Suppressor macrophage (primary cell): ENCODE measurements around the gene MYD88.

Experiments
- DNase-seq, 4 experiments: peaks; one replicate each; pipeline ENCODE4 v3.0.0-alpha.2; 2020 to 2022
- total RNA-seq, 17 experiments: gene quantifications; one replicate each; lab custom pipeline; 2026; ENCODE audit warnings: mixed read lengths in 6 of 17, inconsistent platforms in 3 of 17; lab: John Stamatoyannopoulos, UW

The MYD88 gene
- total RNA-seq, result 31.3 to 335 (median 85.3) reads per million in 17 experiments

DNA sequence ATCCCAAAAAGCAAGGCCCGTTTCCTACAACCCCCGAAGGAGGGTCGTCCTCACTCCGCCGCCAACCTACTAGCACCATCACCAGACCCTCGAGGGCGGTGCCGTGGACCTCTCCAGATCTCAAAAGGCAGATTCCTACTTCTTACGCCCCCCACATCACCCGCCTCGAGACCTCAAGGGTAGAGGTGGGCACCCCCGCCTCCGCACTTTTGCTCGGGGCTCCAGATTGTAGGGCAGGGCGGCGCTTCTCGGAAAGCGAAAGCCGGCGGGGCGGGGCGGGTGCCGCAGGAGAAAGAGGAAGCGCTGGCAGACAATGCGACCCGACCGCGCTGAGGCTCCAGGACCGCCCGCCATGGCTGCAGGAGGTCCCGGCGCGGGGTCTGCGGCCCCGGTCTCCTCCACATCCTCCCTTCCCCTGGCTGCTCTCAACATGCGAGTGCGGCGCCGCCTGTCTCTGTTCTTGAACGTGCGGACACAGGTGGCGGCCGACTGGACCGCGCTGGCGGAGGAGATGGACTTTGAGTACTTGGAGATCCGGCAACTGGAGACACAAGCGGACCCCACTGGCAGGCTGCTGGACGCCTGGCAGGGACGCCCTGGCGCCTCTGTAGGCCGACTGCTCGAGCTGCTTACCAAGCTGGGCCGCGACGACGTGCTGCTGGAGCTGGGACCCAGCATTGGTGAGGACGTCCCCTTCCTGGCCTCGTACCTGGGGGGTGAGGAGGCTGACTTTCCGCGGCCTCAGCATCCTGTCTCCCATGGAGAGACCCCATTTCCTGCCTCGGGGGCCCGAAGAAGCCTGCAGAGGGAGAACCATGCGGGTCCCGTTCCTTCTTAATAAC lies at the start of gene MYD88:
Gene MYD88 (plus strand): TSS at position 313 of the 842 bp plus-strand sequence. CDS start 40 bp downstream, at position 353.
- DNase-seq, result peak; percentile 87 to 95 (median 92)

- DNase-seq, result peak in 1 of 4 experiments; percentile 21
These were observed 49.3 kb upstream of the MYD88 start for GRCh38 chr3:38089163-38089562.

GRCh38 chr3:38090453-38090852 lies 48.0 kb upstream of the MYD88 start:
- no peak for DNase-seq

- DNase-seq, result no peak
These were observed 43.5 kb upstream of the MYD88 start for GRCh38 chr3:38094999-38095398.

- no peak for DNase-seq
These were observed 42.6 kb upstream of the MYD88 start for GRCh38 chr3:38095669-38096483.

DNA sequence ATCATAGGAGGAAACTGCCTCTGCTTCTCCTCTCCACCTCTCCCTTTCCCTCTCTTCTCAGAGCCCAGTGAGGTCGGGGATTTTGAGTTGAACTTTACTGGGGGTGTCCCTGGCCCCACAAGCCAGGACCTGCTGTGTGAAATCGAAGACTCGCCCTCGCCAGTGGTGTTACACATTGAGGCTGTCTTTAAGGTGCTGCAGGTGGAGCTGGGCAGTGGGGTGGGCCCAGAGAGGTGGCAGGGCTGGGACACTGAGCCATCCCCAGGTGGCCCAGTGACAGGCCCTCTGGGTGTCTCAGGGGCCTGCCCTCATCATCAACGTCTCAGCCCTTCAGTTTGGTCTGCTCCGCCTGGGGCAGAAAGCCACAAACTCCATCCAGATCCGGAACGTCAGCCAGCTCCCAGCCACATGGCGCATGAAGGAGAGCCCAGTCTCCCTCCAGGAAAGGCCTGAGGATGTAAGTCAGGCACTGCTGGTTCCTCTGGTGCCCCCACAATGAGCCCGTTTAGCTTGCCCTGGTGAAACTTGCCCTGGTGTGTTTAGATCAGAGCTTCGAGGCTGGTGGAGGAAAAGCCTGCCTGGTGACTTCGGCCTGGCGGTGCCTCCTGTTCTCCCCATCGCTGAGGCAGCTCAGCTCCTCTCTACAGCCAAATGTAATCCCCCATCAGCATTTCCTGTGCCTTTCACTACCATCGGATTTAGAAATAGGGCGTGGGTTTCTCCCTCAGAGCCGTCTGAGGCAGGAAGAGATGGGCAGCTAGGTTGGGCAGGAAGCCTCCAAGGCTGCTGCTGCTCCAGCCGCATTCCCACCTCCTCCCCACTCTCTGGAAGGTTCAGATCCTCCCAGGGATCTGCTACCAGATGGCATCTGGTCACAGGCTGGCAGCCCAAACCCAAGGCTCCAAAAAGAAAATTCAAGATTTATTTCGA lies 40.8 kb upstream of the MYD88 start:
- DNase-seq, result no peak

DNA sequence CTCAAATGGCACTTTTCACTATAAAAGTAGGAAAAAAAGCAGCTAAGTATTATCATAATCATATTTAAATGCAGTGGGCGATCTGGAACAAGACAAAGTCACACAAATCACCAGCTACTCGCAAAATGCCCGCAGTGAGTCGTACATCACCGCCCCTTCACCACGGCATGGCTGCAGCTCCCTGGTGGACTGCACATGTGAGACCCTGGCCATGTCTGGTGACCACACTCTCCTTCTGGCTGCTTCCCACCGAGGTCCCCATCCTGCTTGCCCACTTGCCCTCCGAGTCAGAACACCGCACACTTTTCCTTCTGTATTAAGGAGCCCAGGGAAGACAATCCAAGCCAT lies 40.1 kb upstream of the MYD88 start:
- DNase-seq, result no peak

- DNase-seq, result no peak
These were observed 38.9 kb upstream of the MYD88 start for GRCh38 chr3:38099518-38099917.

- DNase-seq, result no peak
These were observed 38.0 kb upstream of the MYD88 start for GRCh38 chr3:38100498-38100897.

DNA sequence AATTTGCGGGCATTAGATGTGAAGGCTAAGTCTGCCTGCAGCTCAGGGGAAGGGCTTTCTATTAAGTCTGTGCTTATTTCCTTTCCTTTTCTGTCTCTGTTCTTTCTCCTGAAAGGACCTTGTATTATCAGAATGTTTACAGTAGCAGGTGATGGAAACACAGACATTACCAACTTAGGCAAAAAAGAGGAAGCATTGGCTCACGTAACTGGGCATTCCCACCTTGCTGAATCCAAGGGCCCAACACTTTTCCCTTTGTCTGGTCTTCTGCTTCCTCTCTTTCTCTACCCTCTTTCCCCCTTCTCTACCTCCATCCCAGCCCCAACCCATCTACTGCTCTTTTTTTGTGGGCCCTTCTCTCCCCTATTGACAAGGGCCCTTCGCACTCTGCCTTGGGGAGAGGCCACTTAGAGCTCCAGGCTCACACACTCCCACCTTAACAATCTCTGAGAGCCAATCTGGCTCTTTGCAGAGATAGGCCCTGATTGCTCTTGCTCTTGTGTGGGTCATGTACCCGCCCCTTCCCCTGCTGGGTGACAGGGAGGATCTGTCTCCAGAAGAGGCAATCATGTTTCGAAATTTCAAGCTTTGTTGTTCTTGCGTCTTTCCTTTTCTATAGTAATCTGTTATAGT lies 36.5 kb upstream of the MYD88 start:
- peak in 2 of 4 experiments; percentile 28 to 35 for DNase-seq

GRCh38 chr3:38102444-38102814 lies 36.0 kb upstream of the MYD88 start:
- peak in 2 of 4 experiments; percentile 57 to 59 for DNase-seq

GRCh38 chr3:38105525-38105924 lies 32.9 kb upstream of the MYD88 start:
- no peak for DNase-seq

DNA sequence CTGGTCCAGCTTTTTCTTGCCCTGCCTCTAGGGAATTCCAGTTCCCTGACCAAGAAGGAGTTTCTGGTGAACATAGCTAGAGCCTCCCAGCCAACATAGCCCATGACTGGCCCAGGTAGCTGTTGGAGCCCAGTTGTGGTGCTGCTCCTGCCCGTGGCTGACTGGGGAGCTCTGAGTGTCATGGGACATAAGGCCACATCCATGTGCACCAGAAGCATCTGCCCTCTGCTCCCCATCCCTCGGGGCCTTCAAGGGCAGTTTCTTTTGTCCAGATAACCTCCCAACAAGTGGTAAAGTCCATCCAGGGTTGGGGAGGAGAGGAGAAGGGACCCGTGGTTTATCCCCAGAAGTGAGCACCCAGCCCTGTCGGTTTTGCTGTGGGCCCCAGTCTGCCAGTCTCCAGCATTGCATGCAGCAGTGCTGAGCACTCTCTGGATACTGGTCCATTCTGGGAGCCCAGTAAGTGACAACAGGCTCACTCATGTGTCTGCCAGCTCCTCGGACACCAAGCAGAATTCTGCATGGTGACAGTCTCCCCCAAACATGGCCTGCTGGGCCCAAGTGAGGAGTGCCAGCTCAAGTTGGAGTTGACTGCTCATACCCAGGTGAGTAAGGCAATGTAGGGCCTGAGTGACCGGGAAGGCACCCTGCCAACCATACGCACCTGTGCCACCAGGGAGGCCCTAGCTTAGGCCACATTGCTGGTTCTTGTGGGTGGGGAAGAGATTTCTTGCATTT lies 30.4 kb upstream of the MYD88 start:
- DNase-seq, result no peak

DNA sequence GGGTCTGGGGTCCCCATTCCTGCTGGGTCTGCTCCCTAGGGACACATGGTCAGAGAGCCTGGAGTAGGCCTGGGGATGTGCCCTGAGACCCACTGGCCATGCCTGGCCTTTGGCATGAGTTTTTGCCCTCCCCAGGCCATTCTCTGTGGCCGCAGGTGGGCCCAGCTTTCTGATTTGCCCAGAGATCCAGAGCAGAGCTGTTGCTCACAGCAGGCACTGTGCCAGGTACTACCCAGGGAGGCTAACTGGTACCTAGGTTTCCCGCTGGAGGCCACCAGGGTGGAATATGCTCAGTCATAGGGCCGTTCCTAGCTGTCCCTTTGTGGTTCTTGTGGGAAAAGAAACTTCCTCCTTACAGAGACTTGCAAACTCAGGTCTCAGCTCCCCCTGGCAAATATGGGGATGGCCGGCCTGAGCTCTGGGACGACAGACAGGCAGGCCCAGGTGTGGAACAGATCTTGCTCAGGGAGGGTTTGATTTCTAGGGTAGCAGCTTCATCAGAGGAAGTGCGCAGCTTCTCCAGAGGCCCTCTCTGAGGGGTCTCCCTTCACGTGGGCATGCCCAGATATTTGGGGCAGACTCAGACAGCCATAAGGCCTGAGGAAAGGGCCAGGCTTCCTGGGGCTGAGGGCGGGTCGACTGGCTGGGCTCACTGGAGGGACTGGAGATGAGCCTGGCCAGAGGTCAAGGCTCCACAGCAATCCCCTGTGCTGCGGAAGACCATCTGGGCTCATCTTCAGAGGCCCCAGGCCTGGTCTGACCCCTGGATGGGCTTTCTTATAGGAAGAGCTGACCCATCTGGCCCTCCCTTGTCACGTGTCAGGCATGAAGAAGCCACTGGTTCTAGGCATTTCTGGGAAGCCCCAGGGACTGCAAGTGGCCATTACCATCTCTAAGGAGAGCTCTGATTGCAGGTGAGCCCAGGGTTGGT lies 29.5 kb upstream of the MYD88 start:
- DNase-seq, result peak; percentile 43 to 69 (median 57)

- no peak for DNase-seq
These were observed 28.7 kb upstream of the MYD88 start for GRCh38 chr3:38109580-38110313.

- no peak for DNase-seq
These were observed 28.0 kb upstream of the MYD88 start for GRCh38 chr3:38110314-38111050.

- no peak for DNase-seq
These were observed 27.3 kb upstream of the MYD88 start for GRCh38 chr3:38111201-38111600.

GRCh38 chr3:38111696-38112377 lies 26.6 kb upstream of the MYD88 start:
- DNase-seq, result no peak
